Measurements from ENCODE around the gene PNPLA3.

Gene PNPLA3, protein sequence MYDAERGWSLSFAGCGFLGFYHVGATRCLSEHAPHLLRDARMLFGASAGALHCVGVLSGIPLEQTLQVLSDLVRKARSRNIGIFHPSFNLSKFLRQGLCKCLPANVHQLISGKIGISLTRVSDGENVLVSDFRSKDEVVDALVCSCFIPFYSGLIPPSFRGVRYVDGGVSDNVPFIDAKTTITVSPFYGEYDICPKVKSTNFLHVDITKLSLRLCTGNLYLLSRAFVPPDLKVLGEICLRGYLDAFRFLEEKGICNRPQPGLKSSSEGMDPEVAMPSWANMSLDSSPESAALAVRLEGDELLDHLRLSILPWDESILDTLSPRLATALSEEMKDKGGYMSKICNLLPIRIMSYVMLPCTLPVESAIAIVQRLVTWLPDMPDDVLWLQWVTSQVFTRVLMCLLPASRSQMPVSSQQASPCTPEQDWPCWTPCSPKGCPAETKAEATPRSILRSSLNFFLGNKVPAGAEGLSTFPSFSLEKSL

DNA sequence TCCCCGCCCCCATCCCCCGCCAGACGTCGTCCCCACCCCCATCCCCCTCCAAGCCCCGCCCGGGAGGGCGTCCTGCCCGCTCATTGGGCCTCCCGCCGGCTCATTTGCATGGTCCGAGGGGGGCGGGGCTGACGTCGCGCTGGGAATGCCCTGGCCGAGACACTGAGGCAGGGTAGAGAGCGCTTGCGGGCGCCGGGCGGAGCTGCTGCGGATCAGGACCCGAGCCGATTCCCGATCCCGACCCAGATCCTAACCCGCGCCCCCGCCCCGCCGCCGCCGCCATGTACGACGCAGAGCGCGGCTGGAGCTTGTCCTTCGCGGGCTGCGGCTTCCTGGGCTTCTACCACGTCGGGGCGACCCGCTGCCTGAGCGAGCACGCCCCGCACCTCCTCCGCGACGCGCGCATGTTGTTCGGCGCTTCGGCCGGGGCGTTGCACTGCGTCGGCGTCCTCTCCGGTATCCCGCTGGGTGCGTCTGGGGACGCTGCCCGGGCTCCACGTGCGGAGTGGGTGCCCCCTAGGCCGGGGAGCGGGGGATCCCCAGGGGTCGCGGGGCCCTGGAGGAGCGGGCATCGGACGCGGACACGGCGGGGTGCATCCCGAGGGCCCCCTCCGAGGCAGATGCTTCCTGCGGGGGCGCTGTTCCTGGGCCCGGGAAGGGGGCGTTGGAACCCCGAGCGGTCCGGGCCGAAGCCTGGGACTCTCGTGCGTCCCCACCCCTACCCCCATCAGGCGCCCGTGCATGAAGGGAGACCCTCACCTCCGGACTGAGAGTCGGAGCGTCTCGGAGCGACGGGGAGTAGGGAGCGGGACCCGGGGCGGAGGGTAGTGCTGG lies at the start of gene PNPLA3:
Gene PNPLA3 (plus strand): TSS at position 175 of the 834 bp plus-strand sequence. CDS start 107 bp downstream, at position 282.
- Histone ChIP-seq H3K27me3 (ENCODE audit: control insufficient read depth, insufficient read depth, low read length) (no peaks in the 10 kb centered on the region), H3K4me1 (ENCODE audit: control insufficient read depth, insufficient read depth, low read length) (peaks cover 30% of the 10 kb centered on the region), H3K9me3 (ENCODE audit: control insufficient read depth, insufficient read depth, low read depth, low read length) (no peaks in the 10 kb centered on the region), H3K36me3 (ENCODE audit: control insufficient read depth, insufficient read depth, low read length) (peaks cover 25% of the 10 kb centered on the region), H3K27ac (ENCODE audit: low read depth, low read length) (peak within 1 kb of the TSS; percentile 85; the same call in 1 of the 2 replicates), H3K4me3 (ENCODE audit: low read depth, low read length) (peak within 1 kb of the TSS; percentile 86), H3K9ac (ENCODE audit: low read length) (peak within 1 kb of the TSS; percentile 87)

DNA sequence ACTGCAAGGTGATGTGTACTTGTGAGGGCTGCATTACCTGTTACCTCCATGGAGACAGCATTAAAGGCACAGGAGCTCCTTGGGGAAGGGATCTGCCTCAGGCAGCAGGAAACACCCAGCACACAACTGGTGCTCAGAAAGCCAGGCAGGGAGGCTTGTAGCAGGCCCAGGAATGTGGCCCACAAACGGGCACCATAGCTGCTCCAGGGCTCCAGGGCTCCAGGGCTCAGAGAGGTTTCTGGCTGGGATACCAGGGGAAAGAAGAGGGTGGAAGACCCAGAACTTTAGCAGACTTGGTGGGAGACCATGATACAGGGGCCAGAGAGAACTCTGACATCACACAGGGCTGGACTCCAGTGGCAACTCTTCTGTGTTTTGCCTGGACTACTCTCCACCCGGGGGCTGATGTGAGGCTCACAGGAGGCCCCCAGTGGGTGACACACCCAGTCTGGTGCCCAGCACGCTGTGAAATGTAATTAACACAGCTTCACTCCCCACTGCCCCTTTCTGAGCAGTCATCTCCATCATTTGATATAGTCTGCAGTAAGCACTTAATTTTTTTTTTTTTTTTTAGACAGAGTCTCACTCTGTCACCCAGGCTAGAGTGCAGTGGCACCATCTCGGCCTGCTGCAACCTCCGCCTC lies 46.6 kb upstream of the PNPLA3 start:
- Histone ChIP-seq H3K4me1 (ENCODE audit: control insufficient read depth, insufficient read depth, low read length) (no peaks in the 10 kb centered on the region), H3K4me3 (ENCODE audit: low read depth, low read length) (no peak overlapping the region), H3K27me3 (ENCODE audit: control insufficient read depth, insufficient read depth, low read length) (no peaks in the 10 kb centered on the region), H3K9me3 (ENCODE audit: control insufficient read depth, insufficient read depth, low read depth, low read length) (peaks cover 12% of the 10 kb centered on the region), H3K27ac (ENCODE audit: low read depth, low read length) (no peak overlapping the region), H3K36me3 (ENCODE audit: control insufficient read depth, insufficient read depth, low read length) (no peaks in the 10 kb centered on the region), H3K9ac (ENCODE audit: low read length) (no peak overlapping the region)

DNA sequence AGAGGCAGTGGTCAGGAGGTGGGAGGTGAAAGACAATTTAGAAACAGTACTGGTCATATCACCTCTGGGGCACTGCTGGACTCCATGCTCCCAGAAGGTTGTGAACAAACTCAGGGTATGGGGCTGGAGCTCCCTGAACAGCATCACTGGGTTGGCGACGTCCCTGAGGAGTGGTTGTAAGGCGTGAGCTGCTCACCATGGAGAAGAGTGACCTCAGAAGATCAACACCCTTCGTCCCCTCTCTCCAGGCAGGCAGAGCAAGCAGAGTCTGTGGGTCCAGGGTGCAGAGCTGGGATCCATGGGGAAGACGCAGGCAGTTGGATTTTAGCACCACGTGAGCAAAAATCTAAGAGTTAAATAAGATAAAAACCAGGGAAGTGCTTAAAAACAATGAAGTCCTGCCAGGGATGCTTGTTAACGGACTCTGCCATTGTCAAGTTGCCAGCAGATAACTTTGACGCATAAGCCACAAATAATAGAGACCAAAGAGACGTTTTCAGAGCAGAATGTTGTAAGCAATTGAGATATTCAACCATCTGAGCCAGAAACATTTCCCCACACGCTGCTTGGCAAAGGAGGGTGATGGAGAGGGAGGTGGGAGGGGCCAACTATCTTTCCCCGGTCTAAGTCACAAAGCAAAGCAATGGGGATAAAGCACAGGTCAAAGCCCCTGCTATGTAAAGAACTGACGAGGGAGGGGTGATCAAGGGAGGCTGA lies 45.4 kb upstream of the PNPLA3 start:
- H3K4me1 ChIP-seq (ENCODE audit: control insufficient read depth, insufficient read depth, low read length): no peaks in the 10 kb centered on the region
- H3K36me3 ChIP-seq (ENCODE audit: control insufficient read depth, insufficient read depth, low read length): no peaks in the 10 kb centered on the region
- no peak overlapping the region for H3K27ac ChIP-seq (ENCODE audit: low read depth, low read length)
- H3K9ac ChIP-seq (ENCODE audit: low read length): no peak overlapping the region
- H3K27me3 ChIP-seq (ENCODE audit: control insufficient read depth, insufficient read depth, low read length): no peaks in the 10 kb centered on the region
- peaks cover 12% of the 10 kb centered on the region for H3K9me3 ChIP-seq (ENCODE audit: control insufficient read depth, insufficient read depth, low read depth, low read length)
- no peak overlapping the region for H3K4me3 ChIP-seq (ENCODE audit: low read depth, low read length)

DNA sequence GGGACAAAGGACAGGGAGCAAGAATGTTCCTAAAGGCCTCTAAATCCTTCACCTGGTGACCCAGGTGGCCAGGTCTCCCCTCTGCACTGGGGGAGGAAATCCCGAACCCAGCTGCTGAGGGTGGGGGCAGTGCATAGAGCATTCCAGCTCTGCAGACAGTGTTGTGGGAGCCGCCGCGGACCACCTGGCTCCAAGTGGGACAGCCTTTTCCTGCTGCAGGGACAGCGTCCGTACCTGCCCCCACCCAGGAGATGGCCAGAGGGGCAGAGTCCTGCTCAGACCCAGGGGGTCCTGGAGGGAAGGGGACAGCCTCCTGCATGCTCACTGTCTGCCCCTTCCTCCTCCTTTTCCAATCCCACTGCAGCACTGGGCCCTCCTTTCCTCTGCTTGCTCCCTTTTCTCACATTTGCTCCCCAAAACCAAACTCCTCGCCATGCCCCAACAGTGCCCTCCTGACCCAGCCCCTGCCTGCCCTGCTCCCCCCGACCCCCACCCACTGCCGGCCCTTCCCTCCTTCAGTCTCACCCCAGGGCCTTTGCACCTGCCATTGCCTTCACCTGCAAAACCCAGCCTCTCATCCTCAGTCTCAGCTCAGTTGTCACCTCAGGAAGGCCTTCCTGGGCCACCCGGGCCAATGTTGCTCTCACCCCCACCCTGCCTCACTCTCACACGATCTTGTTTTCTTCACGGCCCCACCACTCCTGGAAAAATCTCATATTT lies 44.6 kb upstream of the PNPLA3 start:
- Histone ChIP-seq H3K4me3 (ENCODE audit: low read depth, low read length) (no peak overlapping the region), H3K4me1 (ENCODE audit: control insufficient read depth, insufficient read depth, low read length) (no peaks in the 10 kb centered on the region), H3K9ac (ENCODE audit: low read length) (no peak overlapping the region), H3K27ac (ENCODE audit: low read depth, low read length) (no peak overlapping the region), H3K9me3 (ENCODE audit: control insufficient read depth, insufficient read depth, low read depth, low read length) (peaks cover 12% of the 10 kb centered on the region; the same call in 1 of the 2 replicates), H3K36me3 (ENCODE audit: control insufficient read depth, insufficient read depth, low read length) (no peaks in the 10 kb centered on the region), H3K27me3 (ENCODE audit: control insufficient read depth, insufficient read depth, low read length) (no peaks in the 10 kb centered on the region)

DNA sequence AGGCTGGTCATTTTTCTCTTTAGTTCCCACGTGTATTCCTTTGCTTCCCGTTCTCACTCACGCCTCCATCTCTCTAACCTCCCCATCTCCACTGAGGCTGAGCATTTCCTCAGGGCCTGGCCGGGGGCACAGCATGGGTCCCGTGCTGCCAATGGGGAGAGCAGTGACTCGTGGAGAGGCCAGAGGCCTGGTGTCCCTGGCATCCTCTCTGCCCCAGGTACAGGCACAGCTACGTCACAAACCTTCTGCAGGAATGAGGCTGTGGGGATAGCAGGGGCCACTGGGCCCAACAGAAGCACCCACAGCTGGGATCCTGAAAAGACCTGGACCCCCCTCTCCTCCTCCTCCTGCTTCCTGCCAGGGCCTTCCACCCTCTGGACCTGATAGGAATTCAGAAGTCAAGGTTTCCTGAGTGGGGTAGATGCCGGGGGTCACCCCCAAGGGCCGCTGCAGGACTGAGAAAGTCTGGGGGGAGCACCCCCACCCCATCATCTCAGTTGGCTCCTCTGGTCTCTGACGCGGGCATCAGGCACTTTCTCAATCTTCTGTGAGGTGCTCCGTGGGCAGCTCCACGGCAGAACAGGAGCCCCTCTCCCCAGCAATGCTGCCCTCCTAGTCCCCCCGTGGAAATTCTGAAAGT lies 43.6 kb upstream of the PNPLA3 start:
- 0 out of 2 replicates have a peak, but pooled peaks cover 3% of the 10 kb centered on the region for H3K9me3 ChIP-seq (ENCODE audit: control insufficient read depth, insufficient read depth, low read depth, low read length)
- H3K36me3 ChIP-seq (ENCODE audit: control insufficient read depth, insufficient read depth, low read length): no peaks in the 10 kb centered on the region
- H3K4me3 ChIP-seq (ENCODE audit: low read depth, low read length): no peak overlapping the region
- H3K27me3 ChIP-seq (ENCODE audit: control insufficient read depth, insufficient read depth, low read length): no peaks in the 10 kb centered on the region
- H3K27ac ChIP-seq (ENCODE audit: low read depth, low read length): no peak overlapping the region
- peaks cover 3% of the 10 kb centered on the region; the same call in 1 of the 2 replicates for H3K4me1 ChIP-seq (ENCODE audit: control insufficient read depth, insufficient read depth, low read length)
- no peak overlapping the region for H3K9ac ChIP-seq (ENCODE audit: low read length)

DNA sequence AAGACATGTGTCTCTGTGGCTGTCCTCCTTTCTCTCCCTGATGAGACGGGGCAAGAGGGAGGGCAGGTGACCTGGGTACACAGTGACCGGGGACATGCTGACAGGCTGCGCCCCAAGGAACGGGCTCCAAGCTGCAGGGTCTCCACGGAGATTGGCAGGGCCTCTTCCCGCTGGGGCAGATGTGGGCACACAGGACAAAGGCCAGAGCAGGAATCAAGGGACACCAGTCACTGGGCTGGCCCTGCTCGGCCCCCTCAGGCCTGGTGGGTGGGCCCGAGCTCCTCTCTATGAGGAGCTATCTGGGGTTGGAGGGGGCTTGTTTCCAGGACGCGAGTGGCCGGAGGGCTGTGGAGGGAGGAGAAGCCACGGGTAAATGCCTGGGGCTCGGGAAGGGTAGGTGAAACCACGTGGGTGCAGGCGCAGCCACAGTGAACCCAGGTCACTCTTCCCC lies 43.0 kb upstream of the PNPLA3 start:
- no peaks in the 10 kb centered on the region for H3K36me3 ChIP-seq (ENCODE audit: control insufficient read depth, insufficient read depth, low read length)
- H3K4me3 ChIP-seq (ENCODE audit: low read depth, low read length): no peak overlapping the region
- no peak overlapping the region for H3K27ac ChIP-seq (ENCODE audit: low read depth, low read length)
- no peaks in the 10 kb centered on the region for H3K27me3 ChIP-seq (ENCODE audit: control insufficient read depth, insufficient read depth, low read length)
- H3K9me3 ChIP-seq (ENCODE audit: control insufficient read depth, insufficient read depth, low read depth, low read length): no peaks in the 10 kb centered on the region
- peaks cover 3% of the 10 kb centered on the region; the same call in 1 of the 2 replicates for H3K4me1 ChIP-seq (ENCODE audit: control insufficient read depth, insufficient read depth, low read length)
- no peak overlapping the region for H3K9ac ChIP-seq (ENCODE audit: low read length)

DNA sequence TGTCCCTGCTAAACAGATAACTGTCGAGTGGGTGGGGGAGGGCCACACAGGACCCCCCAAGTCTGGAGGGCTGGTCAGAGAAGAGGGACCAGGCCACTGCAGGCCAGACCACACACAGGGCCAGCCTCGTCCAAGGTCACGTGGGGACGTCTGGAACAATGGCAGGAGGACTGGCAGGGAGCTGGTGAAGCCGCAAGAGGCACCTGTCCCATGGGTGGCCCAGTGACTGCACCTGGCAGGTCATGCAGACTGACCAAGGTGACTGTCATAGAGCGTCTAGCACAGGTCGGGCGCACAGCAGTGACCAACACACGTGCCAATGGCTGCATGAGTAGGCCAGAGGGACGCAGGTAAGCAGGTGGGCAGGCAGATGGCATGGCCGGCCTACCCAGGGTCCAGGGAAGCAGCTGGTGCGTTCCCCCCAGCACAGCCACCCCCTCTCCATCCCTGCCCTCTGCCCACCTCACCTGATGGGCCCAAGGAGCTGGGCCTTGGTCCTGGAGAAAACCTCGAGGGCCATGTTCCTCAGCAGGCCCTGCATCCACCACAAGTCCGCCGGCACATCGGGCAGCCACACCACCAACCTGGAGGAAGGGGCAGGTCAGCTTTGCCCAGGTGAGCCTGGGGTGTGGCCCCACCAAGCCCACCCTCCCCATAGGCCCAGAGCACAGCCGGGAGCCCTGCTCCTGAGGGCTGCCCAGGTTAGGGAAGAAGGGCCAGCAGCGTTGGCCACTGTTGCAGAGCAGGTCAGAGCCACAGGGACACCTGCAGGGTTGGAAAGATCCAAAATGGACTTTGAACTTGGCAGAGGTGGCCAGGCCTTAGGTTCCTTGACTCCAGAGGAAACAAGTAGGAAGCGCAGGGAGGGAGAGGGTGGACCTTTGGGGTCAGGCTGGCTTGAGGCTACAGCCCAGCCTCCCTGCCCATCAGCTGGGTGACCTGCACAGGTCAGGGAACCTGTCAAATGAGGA lies 42.2 kb upstream of the PNPLA3 start:
- H3K27ac ChIP-seq (ENCODE audit: low read depth, low read length): no peak overlapping the region
- H3K4me1 ChIP-seq (ENCODE audit: control insufficient read depth, insufficient read depth, low read length): peaks cover 3% of the 10 kb centered on the region; the same call in 1 of the 2 replicates
- no peak overlapping the region for H3K4me3 ChIP-seq (ENCODE audit: low read depth, low read length)
- no peak overlapping the region for H3K9ac ChIP-seq (ENCODE audit: low read length)
- H3K27me3 ChIP-seq (ENCODE audit: control insufficient read depth, insufficient read depth, low read length): no peaks in the 10 kb centered on the region
- H3K9me3 ChIP-seq (ENCODE audit: control insufficient read depth, insufficient read depth, low read depth, low read length): no peaks in the 10 kb centered on the region
- no peaks in the 10 kb centered on the region for H3K36me3 ChIP-seq (ENCODE audit: control insufficient read depth, insufficient read depth, low read length)

DNA sequence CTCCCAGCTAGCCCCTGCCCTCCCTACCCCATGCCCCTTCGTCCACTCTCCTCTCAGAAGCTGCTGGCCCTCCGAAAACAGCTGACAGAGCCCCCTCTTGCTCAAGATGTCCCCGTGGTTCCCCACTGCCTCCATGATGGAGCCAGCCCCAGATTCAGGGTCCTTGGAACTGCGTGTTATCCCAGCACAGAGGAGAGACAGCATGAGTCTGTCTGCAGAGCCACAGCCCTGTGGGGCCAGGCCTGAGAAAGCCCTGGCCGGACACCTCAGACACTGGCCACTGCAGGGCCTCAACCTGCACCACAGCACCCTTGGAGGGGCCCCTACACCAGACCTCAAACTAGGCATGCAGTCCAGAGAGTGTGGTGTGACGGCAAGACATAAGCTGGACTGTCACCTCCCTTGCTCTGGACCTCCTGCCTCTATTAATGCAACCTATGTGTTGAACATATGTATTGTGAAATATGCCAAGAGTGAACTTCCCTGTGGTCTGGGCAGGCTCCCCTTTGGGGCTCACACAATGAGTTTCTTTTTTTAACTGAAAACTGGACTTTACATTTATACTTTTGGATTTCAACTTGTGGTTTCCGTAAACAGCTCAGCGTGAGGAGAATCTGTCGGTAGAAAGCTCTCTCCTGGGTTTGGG lies 41.4 kb upstream of the PNPLA3 start:
- peaks cover 3% of the 10 kb centered on the region; the same call in 1 of the 2 replicates for H3K4me1 ChIP-seq (ENCODE audit: control insufficient read depth, insufficient read depth, low read length)
- H3K9ac ChIP-seq (ENCODE audit: low read length): no peak overlapping the region
- H3K27me3 ChIP-seq (ENCODE audit: control insufficient read depth, insufficient read depth, low read length): no peaks in the 10 kb centered on the region
- no peaks in the 10 kb centered on the region for H3K36me3 ChIP-seq (ENCODE audit: control insufficient read depth, insufficient read depth, low read length)
- H3K9me3 ChIP-seq (ENCODE audit: control insufficient read depth, insufficient read depth, low read depth, low read length): no peaks in the 10 kb centered on the region
- H3K27ac ChIP-seq (ENCODE audit: low read depth, low read length): no peak overlapping the region
- no peak overlapping the region for H3K4me3 ChIP-seq (ENCODE audit: low read depth, low read length)

Measured in HUES6 (cell line).